HCT116 (cell line): ENCODE data around the gene TMEM185B.

ENCODE experiments used
- EZH2 ChIP-seq: fragments of 200-600 bp; sonication (generic); IDR thresholded peaks from 2 replicates; pipeline ENCODE4 v1.6.1; 2017; ENCODE audit warnings: antibody characterized with exemption, mixed run types
- POLR2A ChIP-seq: IDR thresholded peaks from 2 replicates; pipeline ENCODE4 v1.7.0; 2011; ENCODE audit warnings: borderline replicate concordance; ENCODE audit not compliant: insufficient read depth, insufficient read length; ENCODE audit errors: extremely low read depth
- RAD21 ChIP-seq: IDR thresholded peaks from 2 replicates; pipeline ENCODE4 v1.6.1; 2012; ENCODE audit warnings: low read depth, mild to moderate bottlenecking
- SIN3A ChIP-seq: IDR thresholded peaks from 2 replicates; pipeline ENCODE4 v1.6.1; 2012; ENCODE audit warnings: low read depth
- TF ChIP-seq, protein P1 (sequence below): IDR thresholded peaks from 2 replicates; pipeline ENCODE4 v1.6.1; 2012
- TF ChIP-seq, protein P2 (sequence below), 3 experiments: fragments of 200-600 bp in 1 of 3; sonication (generic) in 1 of 3; IDR thresholded peaks in 2 of 3; conservative IDR thresholded peaks in 1 of 3; 2 replicates each; pipeline ENCODE4 v1.5.1; 2012 to 2017; ENCODE audit warnings: low read depth in 2 of 3, low read length in 2 of 3, antibody characterized with exemption in 1 of 3, borderline replicate concordance in 1 of 3, control low read depth in 1 of 3, mild to moderate bottlenecking in 1 of 3, mixed read lengths in 1 of 3, mixed run types in 1 of 3, moderate library complexity in 1 of 3; ENCODE audit not compliant: insufficient read depth in 1 of 3
- TF ChIP-seq, protein P3 (sequence below): IDR thresholded peaks from 2 replicates; pipeline ENCODE4 v1.6.1; 2012

DNA sequence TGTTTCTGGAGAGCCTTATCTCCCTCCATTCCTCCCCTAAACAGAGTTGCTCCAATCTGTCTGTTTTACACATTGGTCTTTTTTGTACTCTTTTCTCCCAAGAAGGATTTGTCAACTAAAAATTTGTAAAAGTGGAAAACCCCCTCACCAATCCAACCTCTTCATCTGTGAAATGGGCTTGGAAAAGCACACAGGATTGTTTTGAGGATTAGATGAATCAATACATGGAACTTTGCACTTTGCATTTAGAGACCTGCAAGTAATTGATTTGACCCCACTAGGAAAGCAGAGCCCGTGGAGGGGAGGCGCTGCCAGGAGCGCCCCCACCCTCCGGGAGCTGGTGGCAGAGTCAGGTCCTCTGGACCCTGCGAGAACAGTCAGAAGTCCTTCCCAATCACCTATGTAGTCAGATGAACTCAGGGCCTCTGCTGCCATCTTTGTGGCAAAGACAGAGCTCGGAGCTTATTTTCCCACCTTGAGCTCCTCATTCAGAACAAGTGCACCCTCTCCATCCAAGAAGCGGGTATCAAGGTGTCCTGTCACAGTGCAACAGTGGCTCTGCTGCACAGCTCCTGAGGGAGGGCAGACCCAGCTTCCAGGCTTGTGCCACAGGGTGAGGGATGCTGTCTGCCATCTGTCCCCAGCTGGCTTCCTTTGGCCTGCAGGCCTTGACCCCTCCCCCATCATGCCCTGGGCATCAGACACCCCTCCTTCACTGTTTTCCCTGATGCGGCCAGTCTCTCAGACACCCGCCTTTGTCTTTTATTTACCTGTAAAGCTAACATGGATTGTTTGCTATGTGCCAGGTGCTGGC is 1.7 kb upstream of the TMEM185B start:
- TF ChIP-seq, protein P1, sequence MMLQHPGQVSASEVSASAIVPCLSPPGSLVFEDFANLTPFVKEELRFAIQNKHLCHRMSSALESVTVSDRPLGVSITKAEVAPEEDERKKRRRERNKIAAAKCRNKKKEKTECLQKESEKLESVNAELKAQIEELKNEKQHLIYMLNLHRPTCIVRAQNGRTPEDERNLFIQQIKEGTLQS: no peak
- TF ChIP-seq, protein P2, sequence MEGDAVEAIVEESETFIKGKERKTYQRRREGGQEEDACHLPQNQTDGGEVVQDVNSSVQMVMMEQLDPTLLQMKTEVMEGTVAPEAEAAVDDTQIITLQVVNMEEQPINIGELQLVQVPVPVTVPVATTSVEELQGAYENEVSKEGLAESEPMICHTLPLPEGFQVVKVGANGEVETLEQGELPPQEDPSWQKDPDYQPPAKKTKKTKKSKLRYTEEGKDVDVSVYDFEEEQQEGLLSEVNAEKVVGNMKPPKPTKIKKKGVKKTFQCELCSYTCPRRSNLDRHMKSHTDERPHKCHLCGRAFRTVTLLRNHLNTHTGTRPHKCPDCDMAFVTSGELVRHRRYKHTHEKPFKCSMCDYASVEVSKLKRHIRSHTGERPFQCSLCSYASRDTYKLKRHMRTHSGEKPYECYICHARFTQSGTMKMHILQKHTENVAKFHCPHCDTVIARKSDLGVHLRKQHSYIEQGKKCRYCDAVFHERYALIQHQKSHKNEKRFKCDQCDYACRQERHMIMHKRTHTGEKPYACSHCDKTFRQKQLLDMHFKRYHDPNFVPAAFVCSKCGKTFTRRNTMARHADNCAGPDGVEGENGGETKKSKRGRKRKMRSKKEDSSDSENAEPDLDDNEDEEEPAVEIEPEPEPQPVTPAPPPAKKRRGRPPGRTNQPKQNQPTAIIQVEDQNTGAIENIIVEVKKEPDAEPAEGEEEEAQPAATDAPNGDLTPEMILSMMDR (IDR thresholded peaks at IDR 0.05 in 2 of 3, conservative IDR thresholded peaks at IDR 0.05 in 1 of 3; ENCODE audit: borderline replicate concordance in 1 of 3, insufficient read depth in 1 of 3, low read depth in 2 of 3, low read length in 2 of 3): no peak
- no peak for TF ChIP-seq RAD21
- no peak for TF ChIP-seq POLR2A
- no peak for TF ChIP-seq EZH2
- TF ChIP-seq, protein P3, sequence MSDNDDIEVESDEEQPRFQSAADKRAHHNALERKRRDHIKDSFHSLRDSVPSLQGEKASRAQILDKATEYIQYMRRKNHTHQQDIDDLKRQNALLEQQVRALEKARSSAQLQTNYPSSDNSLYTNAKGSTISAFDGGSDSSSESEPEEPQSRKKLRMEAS: no peak
- TF ChIP-seq SIN3A: no peak
